ENCODE results near the gene XPNPEP3.

The XPNPEP3 gene

GRCh38 chr22:40932396-40932795 is 75.4 kb downstream of the XPNPEP3 start:
- H3K4me1 ChIP-seq (ENCODE audit: control insufficient read depth, insufficient read depth, low read length), result no peaks in the 10 kb centered on the region
- H3K36me3 ChIP-seq (ENCODE audit: control insufficient read depth in 2 of 2, insufficient read depth in 2 of 2, low read length in 2 of 2), result peaks cover 5 to 6% of the 10 kb centered on the region in 2 donors
- H3K9ac ChIP-seq (ENCODE audit: low read length in 2 of 2), result no peak overlapping the region
- H3K27me3 ChIP-seq (ENCODE audit: control insufficient read depth in 1 of 2, insufficient read depth in 2 of 2, low read length in 2 of 2), result no peaks in the 10 kb centered on the region
- H3K9me3 ChIP-seq (ENCODE audit: control insufficient read depth in 2 of 2, low read length in 2 of 2), result no peaks in the 10 kb centered on the region
- H3K4me3 ChIP-seq (ENCODE audit: low read length in 2 of 2), result no peak overlapping the region
- no peak overlapping the region for H3K27ac ChIP-seq (ENCODE audit: low read length)

GRCh38 chr22:40939202-40939601 is 82.3 kb downstream of the XPNPEP3 start:
- Histone ChIP-seq H3K4me1 (ENCODE audit: control insufficient read depth, insufficient read depth, low read length) (no peaks in the 10 kb centered on the region), H3K9ac (ENCODE audit: low read length in 2 of 2) (no peak overlapping the region), H3K9me3 (ENCODE audit: control insufficient read depth in 2 of 2, low read length in 2 of 2) (no peaks in the 10 kb centered on the region)

DNA sequence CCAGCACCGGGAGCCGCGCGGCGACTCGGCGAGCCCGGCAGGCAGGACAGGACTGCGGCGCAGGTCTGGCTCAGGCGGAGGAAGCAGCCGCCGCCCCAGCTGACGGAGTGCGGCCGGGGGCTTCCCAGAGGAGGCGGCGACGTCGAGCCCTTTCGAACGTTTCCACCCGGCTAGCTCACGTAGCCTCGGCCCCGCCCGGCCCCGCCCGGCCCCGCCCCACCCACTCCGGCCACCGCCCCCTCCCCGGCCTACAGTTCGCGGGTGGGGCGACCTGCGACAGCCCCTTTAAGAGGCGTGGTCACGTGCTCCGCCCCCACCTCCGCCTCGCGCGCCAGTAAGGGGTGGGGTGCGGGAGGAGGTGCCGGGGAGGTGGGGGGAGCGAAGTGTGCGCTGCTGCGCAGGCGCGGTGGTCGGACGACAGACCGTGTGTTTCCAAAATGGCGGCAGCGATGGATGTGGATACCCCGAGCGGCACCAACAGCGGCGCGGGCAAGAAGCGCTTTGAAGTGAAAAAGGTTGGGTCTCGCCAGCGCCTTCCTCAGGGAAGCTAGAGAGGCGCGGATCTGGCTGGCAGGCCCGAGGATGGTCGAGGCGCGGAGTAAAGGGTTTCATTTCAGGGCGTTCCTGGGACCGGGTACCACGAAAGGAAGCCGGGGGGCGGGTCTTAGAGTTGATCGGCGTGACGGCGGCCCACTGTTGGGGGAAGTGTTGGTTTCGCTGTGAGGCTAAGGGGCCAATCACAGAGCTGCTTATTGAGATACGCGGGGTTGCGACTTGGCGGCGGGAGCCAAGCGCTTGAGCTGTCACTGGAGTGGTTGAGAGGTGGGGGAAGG is 94.2 kb downstream of the XPNPEP3 start, which contains the start of gene RBX1:
TSS of gene RBX1 (plus strand) at position 417 of the 833 bp plus-strand sequence. CDS start at position 438, 21 bp downstream.
- peak within 1 kb of the TSS; percentile 93 for H3K4me3 ChIP-seq (ENCODE audit: low read length in 2 of 2)
- peak within 1 kb of the TSS; percentile 96 to 99 for H3K9ac ChIP-seq (ENCODE audit: low read length in 2 of 2)
- H3K36me3 ChIP-seq (ENCODE audit: control insufficient read depth in 2 of 2, insufficient read depth in 2 of 2, low read length in 2 of 2), result peaks cover 3 to 12% of the 10 kb centered on the region in 2 donors
- peak within 1 kb of the TSS; percentile 89 for H3K27ac ChIP-seq (ENCODE audit: low read length)
- no peaks in the 10 kb centered on the region for H3K27me3 ChIP-seq (ENCODE audit: control insufficient read depth in 1 of 2, insufficient read depth in 2 of 2, low read length in 2 of 2)
- no peaks in the 10 kb centered on the region for H3K9me3 ChIP-seq (ENCODE audit: control insufficient read depth in 2 of 2, low read length in 2 of 2)
- peaks cover 17% of the 10 kb centered on the region for H3K4me1 ChIP-seq (ENCODE audit: control insufficient read depth, insufficient read depth, low read length)

More at GRCh38 chr22:40939202-40939601, 82.3 kb downstream of the XPNPEP3 start:
- no peak overlapping the region for H3K27ac ChIP-seq (ENCODE audit: low read length)
- H3K27me3 ChIP-seq (ENCODE audit: control insufficient read depth in 1 of 2, insufficient read depth in 2 of 2, low read length in 2 of 2), result no peaks in the 10 kb centered on the region
- no peaks in the 10 kb centered on the region for H3K36me3 ChIP-seq (ENCODE audit: control insufficient read depth in 2 of 2, insufficient read depth in 2 of 2, low read length in 2 of 2)
- H3K4me3 ChIP-seq (ENCODE audit: low read length in 2 of 2), result no peak overlapping the region

DNA sequence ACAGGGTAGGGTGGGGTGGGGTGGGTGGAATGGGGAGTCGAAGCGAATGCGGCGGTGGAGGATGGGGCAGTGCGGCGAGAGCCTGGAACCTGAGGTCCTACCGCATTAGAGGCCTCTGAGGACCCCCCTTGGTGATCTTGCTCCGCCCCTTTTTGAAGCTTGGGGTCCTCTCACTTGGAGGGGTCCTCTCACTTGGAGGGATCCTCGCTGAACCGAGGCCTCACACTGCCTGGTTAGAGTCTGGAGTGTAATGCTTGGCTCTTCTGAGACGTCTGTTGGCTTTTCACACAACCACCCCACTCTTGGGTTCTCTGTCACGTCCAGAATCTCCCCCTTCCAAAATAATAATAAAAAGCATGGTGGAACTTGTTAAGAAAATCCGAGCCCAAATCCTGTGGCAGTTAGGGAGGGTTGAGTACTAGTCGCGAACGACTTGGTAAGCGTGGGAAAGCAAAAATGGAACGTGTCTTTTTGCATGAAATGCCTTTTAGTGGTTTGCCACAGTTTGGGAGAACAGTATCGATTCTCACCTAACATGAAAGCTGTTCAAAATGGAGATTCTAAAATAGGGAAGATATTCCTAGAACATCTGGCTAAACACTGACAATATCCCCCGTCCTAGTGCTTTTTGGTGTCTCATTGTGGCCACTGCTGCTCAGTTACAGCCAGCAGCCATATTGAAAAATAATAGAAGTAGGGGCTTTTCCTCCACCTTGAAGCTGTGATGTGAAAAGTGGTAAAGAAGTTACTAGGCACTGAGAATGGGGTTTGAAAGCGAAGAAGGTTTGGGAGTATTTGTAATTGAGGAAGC is 95.1 kb downstream of the XPNPEP3 start:
- Histone ChIP-seq H3K4me1 (ENCODE audit: control insufficient read depth, insufficient read depth, low read length) (peaks cover 17% of the 10 kb centered on the region), H3K9ac (ENCODE audit: low read length in 2 of 2) (peak overlapping the region; percentile 90), H3K4me3 (ENCODE audit: low read length in 2 of 2) (peak overlapping the region; percentile 85 to 93), H3K9me3 (ENCODE audit: control insufficient read depth in 2 of 2, low read length in 2 of 2) (no peaks in the 10 kb centered on the region), H3K27me3 (ENCODE audit: control insufficient read depth in 1 of 2, insufficient read depth in 2 of 2, low read length in 2 of 2) (no peaks in the 10 kb centered on the region), H3K36me3 (ENCODE audit: control insufficient read depth in 2 of 2, insufficient read depth in 2 of 2, low read length in 2 of 2) (peaks cover 3 to 12% of the 10 kb centered on the region in 2 donors), H3K27ac (ENCODE audit: low read length) (peak overlapping the region; percentile 89)

DNA sequence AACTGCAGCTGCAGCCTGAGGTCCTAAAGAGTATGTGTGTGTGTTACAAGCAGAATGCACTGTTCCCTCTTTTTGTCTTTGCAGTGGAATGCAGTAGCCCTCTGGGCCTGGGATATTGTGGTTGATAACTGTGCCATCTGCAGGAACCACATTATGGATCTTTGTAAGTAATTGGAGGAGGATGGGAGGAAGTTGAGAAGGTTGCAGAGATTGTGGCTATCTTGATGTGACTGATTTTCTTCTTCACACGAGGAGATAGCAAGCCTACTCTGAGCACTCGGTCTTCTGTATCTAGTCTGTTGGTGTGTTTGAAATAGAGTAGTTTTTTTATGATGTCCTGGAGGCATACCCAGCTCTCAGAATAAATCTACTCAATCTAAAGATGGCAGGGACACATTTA is 96.5 kb downstream of the XPNPEP3 start:
- Histone ChIP-seq H3K9ac (ENCODE audit: low read length in 2 of 2) (no peak overlapping the region), H3K36me3 (ENCODE audit: control insufficient read depth in 2 of 2, insufficient read depth in 2 of 2, low read length in 2 of 2) (peaks cover 3 to 12% of the 10 kb centered on the region in 2 donors), H3K4me1 (ENCODE audit: control insufficient read depth, insufficient read depth, low read length) (peaks cover 17% of the 10 kb centered on the region), H3K4me3 (ENCODE audit: low read length in 2 of 2) (no peak overlapping the region), H3K27ac (ENCODE audit: low read length) (no peak overlapping the region), H3K9me3 (ENCODE audit: control insufficient read depth in 2 of 2, low read length in 2 of 2) (no peaks in the 10 kb centered on the region), H3K27me3 (ENCODE audit: control insufficient read depth in 1 of 2, insufficient read depth in 2 of 2, low read length in 2 of 2) (no peaks in the 10 kb centered on the region)

DNA sequence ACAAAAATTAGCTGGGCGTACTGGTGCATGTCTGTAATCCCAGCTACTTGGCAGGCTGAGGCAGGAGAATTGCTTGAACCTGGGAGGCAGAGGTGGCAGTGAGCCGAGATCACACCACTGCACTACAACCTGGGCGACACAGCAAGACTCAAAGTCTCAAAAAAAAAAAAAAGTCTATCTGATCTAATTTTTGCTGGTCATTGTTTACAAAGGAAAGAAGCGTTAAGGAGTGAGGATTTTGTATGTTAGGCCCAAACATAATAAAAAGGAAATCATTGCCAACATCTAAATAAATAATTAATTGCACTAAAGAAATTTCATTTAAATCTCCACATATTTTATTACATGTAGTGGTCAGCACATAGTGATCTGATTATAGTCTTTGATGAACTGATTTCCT is 97.2 kb downstream of the XPNPEP3 start:
- H3K27ac ChIP-seq (ENCODE audit: low read length), result no peak overlapping the region
- peaks cover 17% of the 10 kb centered on the region for H3K4me1 ChIP-seq (ENCODE audit: control insufficient read depth, insufficient read depth, low read length)
- peaks cover 3 to 12% of the 10 kb centered on the region in 2 donors for H3K36me3 ChIP-seq (ENCODE audit: control insufficient read depth in 2 of 2, insufficient read depth in 2 of 2, low read length in 2 of 2)
- H3K9ac ChIP-seq (ENCODE audit: low read length in 2 of 2), result no peak overlapping the region
- no peaks in the 10 kb centered on the region for H3K9me3 ChIP-seq (ENCODE audit: control insufficient read depth in 2 of 2, low read length in 2 of 2)
- H3K27me3 ChIP-seq (ENCODE audit: control insufficient read depth in 1 of 2, insufficient read depth in 2 of 2, low read length in 2 of 2), result no peaks in the 10 kb centered on the region
- no peak overlapping the region for H3K4me3 ChIP-seq (ENCODE audit: low read length in 2 of 2)

DNA sequence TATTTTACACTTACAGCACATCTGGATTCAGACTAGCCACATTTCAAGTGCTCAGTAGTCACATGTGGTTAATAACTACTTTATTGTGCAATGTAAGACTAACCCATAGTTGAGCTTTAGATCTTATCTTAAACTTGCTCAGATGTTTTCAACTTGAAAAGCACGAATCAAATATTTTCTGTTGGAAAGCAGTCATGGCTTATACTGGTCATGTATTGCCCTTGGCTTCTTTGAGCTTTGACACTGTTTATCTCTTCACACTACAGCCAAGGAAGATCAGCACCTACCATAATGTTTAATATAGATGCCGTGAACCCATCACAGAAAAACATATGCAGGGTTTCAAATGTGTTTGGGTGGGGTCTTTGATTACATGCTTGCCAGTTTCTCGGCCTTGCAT is 98.6 kb downstream of the XPNPEP3 start:
- no peak overlapping the region for H3K27ac ChIP-seq (ENCODE audit: low read length)
- H3K4me3 ChIP-seq (ENCODE audit: low read length in 2 of 2), result no peak overlapping the region
- peaks cover 3 to 12% of the 10 kb centered on the region in 2 donors for H3K36me3 ChIP-seq (ENCODE audit: control insufficient read depth in 2 of 2, insufficient read depth in 2 of 2, low read length in 2 of 2)
- no peaks in the 10 kb centered on the region for H3K27me3 ChIP-seq (ENCODE audit: control insufficient read depth in 1 of 2, insufficient read depth in 2 of 2, low read length in 2 of 2)
- no peaks in the 10 kb centered on the region for H3K9me3 ChIP-seq (ENCODE audit: control insufficient read depth in 2 of 2, low read length in 2 of 2)
- H3K4me1 ChIP-seq (ENCODE audit: control insufficient read depth, insufficient read depth, low read length), result peaks cover 12% of the 10 kb centered on the region
- no peak overlapping the region for H3K9ac ChIP-seq (ENCODE audit: low read length in 2 of 2)

GRCh38 chr22:40957601-40958000 is 100.7 kb downstream of the XPNPEP3 start:
- H3K4me3 ChIP-seq (ENCODE audit: low read length in 2 of 2), result no peak overlapping the region
- H3K9me3 ChIP-seq (ENCODE audit: control insufficient read depth in 2 of 2, low read length in 2 of 2), result no peaks in the 10 kb centered on the region
- H3K9ac ChIP-seq (ENCODE audit: low read length in 2 of 2), result no peak overlapping the region
- peaks cover 5% of the 10 kb centered on the region for H3K4me1 ChIP-seq (ENCODE audit: control insufficient read depth, insufficient read depth, low read length)
- peaks cover 3 to 12% of the 10 kb centered on the region in 2 donors for H3K36me3 ChIP-seq (ENCODE audit: control insufficient read depth in 2 of 2, insufficient read depth in 2 of 2, low read length in 2 of 2)
- no peak overlapping the region for H3K27ac ChIP-seq (ENCODE audit: low read length)
- H3K27me3 ChIP-seq (ENCODE audit: control insufficient read depth in 1 of 2, insufficient read depth in 2 of 2, low read length in 2 of 2), result no peaks in the 10 kb centered on the region

DNA sequence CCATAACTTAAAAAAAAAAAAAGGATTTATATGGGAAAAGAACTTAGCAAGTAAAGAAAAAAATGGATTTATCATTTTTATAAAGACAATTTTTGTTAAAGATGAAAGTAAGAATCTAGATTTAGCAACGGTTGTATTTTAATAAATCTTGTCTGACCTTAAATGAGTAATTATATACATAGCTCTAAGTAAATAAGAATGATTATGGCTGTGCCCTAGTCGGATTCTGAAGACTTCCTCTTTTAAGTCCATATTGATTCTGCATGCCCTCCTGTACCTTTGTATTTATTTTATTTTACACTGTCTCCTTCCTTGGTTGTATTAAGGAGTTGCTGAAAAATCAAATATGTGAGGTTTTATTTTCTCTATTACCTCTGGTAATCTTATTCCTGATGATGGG is 101.4 kb downstream of the XPNPEP3 start:
- H3K36me3 ChIP-seq (ENCODE audit: control insufficient read depth in 2 of 2, insufficient read depth in 2 of 2, low read length in 2 of 2), result peaks cover 3 to 12% of the 10 kb centered on the region in 2 donors
- no peaks in the 10 kb centered on the region for H3K27me3 ChIP-seq (ENCODE audit: control insufficient read depth in 1 of 2, insufficient read depth in 2 of 2, low read length in 2 of 2)

GRCh38 chr22:40960145-40960544 is 103.2 kb downstream of the XPNPEP3 start:
- Histone ChIP-seq H3K27ac (ENCODE audit: low read length) (no peak overlapping the region), H3K9me3 (ENCODE audit: control insufficient read depth in 2 of 2, low read length in 2 of 2) (no peaks in the 10 kb centered on the region), H3K4me3 (ENCODE audit: low read length in 2 of 2) (no peak overlapping the region), H3K9ac (ENCODE audit: low read length in 2 of 2) (no peak overlapping the region), H3K27me3 (ENCODE audit: control insufficient read depth in 1 of 2, insufficient read depth in 2 of 2, low read length in 2 of 2) (no peaks in the 10 kb centered on the region), H3K4me1 (ENCODE audit: control insufficient read depth, insufficient read depth, low read length) (no peaks in the 10 kb centered on the region), H3K36me3 (ENCODE audit: control insufficient read depth in 2 of 2, insufficient read depth in 2 of 2, low read length in 2 of 2) (peaks cover 13 to 16% of the 10 kb centered on the region in 2 donors)

More for the DNA sequence above, 101.4 kb downstream of the XPNPEP3 start:
- Histone ChIP-seq H3K9me3 (ENCODE audit: control insufficient read depth in 2 of 2, low read length in 2 of 2) (no peaks in the 10 kb centered on the region), H3K27ac (ENCODE audit: low read length) (no peak overlapping the region), H3K4me3 (ENCODE audit: low read length in 2 of 2) (no peak overlapping the region), H3K4me1 (ENCODE audit: control insufficient read depth, insufficient read depth, low read length) (peaks cover 3% of the 10 kb centered on the region), H3K9ac (ENCODE audit: low read length in 2 of 2) (no peak overlapping the region)
